SW480 (cell line): ENCODE data around the gene ARAP1.

ENCODE experiments used
- DNase-seq: peaks from one replicate; pipeline ENCODE4 v3.0.0-alpha.2; 2016; ENCODE audit warnings: low spot score

ARAP1 gene

GRCh38 chr11:72635933-72636332, 116.3 kb downstream of the ARAP1 start:
- DNase-seq = no peak

- no peak for DNase-seq
Measured at GRCh38 chr11:72635309-72635915, 116.8 kb downstream of the ARAP1 start.
